B cell (primary cell): ENCODE measurements around the gene FAF1. TPM values are rescaled to one million over a fixed set of nuclear protein-coding genes. Genes with fewer than 3 reads are reported as not detected.

ENCODE experiments used
- ATAC-seq: fragments of 200-7000 bp; cut with Tn5 transposase; one replicate; pipeline ENCODE4 v1.10.0; 2021; ENCODE audit warnings: low read depth, mild to moderate bottlenecking, moderate number of reproducible peaks, moderate library complexity
- CTCF ChIA-PET: fragments of 350-600 bp; sonication (Branson Sonifier 250); formaldehyde crosslinking; loops from one replicate; lab custom pipeline; 2021; ENCODE audit warnings: antibody characterized with exemption, inconsistent platforms; lab: Charles Lee
- POLR2A ChIA-PET: fragments of 350-600 bp; sonication (Branson Sonifier 250); formaldehyde crosslinking; loops from one replicate; lab custom pipeline; 2021; ENCODE audit warnings: antibody characterized with exemption; lab: Charles Lee
- DNase-seq: peaks from one replicate; pipeline ENCODE4 v3.0.0; 2013
- H2AFZ ChIP-seq: 2 replicates; pipeline ENCODE4 v1.6.1; 2012; ENCODE audit warnings: mild to moderate bottlenecking, low read depth, low read length; ENCODE audit not compliant: insufficient read depth, poor library complexity, severe bottlenecking
- H3K27ac ChIP-seq, 2 donors: 1 replicate in 1 of 2; 2 replicates in 1 of 2; pipeline ENCODE4 v1.5.1; 2012 to 2013; ENCODE audit warnings: low read length in 2 of 2, mild to moderate bottlenecking in 2 of 2, moderate library complexity in 1 of 2
- H3K27me3 ChIP-seq, 4 experiments: fragments of 200-600 bp in 1 of 4; sonication (generic) in 1 of 4; replicated peaks in 1 of 4; 1 replicate in 2 of 4; 2 replicates in 2 of 4; pipeline versions ENCODE4 v1.6.1 to v1.7.0; 2013 to 2016; ENCODE audit warnings: low read length in 3 of 4, mild to moderate bottlenecking in 2 of 4, mixed read lengths in 1 of 4, moderate library complexity in 1 of 4; ENCODE audit not compliant: insufficient read depth in 4 of 4, control insufficient read depth in 3 of 4; ENCODE audit errors: control extremely low read depth in 1 of 4
- H3K36me3 ChIP-seq, 2 experiments: replicated peaks in 1 of 2; 1 replicate in 1 of 2; 2 replicates in 1 of 2; pipeline versions ENCODE4 v1.6.1 to v1.7.1; 2013; ENCODE audit warnings: low read length in 1 of 2; ENCODE audit not compliant: insufficient read depth in 2 of 2, control insufficient read depth in 1 of 2; ENCODE audit errors: control extremely low read depth in 1 of 2, extremely low read depth in 1 of 2
- H3K4me1 ChIP-seq, 2 donors: fragments of 200-600 bp in 1 of 2; sonication (generic) in 1 of 2; 1 replicate in 1 of 2; 2 replicates in 1 of 2; pipeline versions ENCODE4 v1.5.1 to v1.6.1; 2013 to 2017; ENCODE audit warnings: low read length in 2 of 2; ENCODE audit not compliant: control insufficient read depth in 2 of 2, insufficient read depth in 2 of 2
- H3K4me2 ChIP-seq: replicated peaks from 2 replicates; pipeline ENCODE3; 2012; ENCODE audit warnings: mild to moderate bottlenecking, low read depth, low read length; ENCODE audit not compliant: poor library complexity, severe bottlenecking
- H3K4me3 ChIP-seq, 5 experiments: fragments of 200-600 bp in 1 of 5; sonication (generic) in 1 of 5; 1 replicate in 3 of 5; 2 replicates in 2 of 5; pipeline versions ENCODE4 v1.5.1 to v1.7.0; 2011 to 2016; ENCODE audit warnings: low read length in 4 of 5, mild to moderate bottlenecking in 4 of 5, low read depth in 2 of 5, control low read depth in 1 of 5, moderate library complexity in 1 of 5; ENCODE audit not compliant: insufficient read depth in 1 of 5; ENCODE audit errors: control extremely low read depth in 1 of 5, extremely low read depth in 1 of 5
- H3K79me2 ChIP-seq: fragments of 200-600 bp; sonication (generic); one replicate; pipeline ENCODE4 v1.6.0; 2016; ENCODE audit warnings: low read length; ENCODE audit not compliant: control insufficient read depth, insufficient read depth
- H3K9ac ChIP-seq: fragments of 200-600 bp; sonication (generic); 2 replicates; pipeline ENCODE4 v1.6.1; 2017; ENCODE audit warnings: mild to moderate bottlenecking, low read length, moderate library complexity
- H3K9me3 ChIP-seq, 3 donors: one replicate each; pipeline versions ENCODE4 v1.6.1 to v1.7.1; 2013; ENCODE audit warnings: low read length in 2 of 3; ENCODE audit not compliant: control insufficient read depth in 2 of 3, insufficient read depth in 1 of 3; ENCODE audit errors: control extremely low read depth in 1 of 3
- H4K20me1 ChIP-seq: 2 replicates; pipeline ENCODE4 v1.6.0; 2012; ENCODE audit warnings: mild to moderate bottlenecking, low read length; ENCODE audit not compliant: insufficient read depth, control insufficient read depth, poor library complexity, severe bottlenecking
- H3K27ac Mint-ChIP-seq: one replicate; pipeline ENCODE4 v1.8.0; 2021; ENCODE audit warnings: mixed read lengths
- H3K27me3 Mint-ChIP-seq: one replicate; pipeline ENCODE4 v1.8.0; 2021; ENCODE audit warnings: mixed read lengths
- H3K4me1 Mint-ChIP-seq: one replicate; pipeline ENCODE4 v1.8.0; 2021; ENCODE audit warnings: mixed read lengths
- H3K4me3 Mint-ChIP-seq: one replicate; pipeline ENCODE4 v1.8.0; 2021; ENCODE audit warnings: mixed read lengths
- H3K9me3 Mint-ChIP-seq: one replicate; pipeline ENCODE4 v1.8.0; 2022; ENCODE audit warnings: mixed read lengths; ENCODE audit not compliant: insufficient read depth
- EZH2 ChIP-seq: IDR thresholded peaks from 2 replicates; pipeline ENCODE4 v1.6.1; 2012; ENCODE audit warnings: borderline replicate concordance, low read depth, mild to moderate bottlenecking, moderate library complexity, low read length; ENCODE audit not compliant: insufficient read depth, poor library complexity, severe bottlenecking
- WGBS: methylation state at CpG from one replicate; pipeline ENCODE4 v1.1.5; 2013; ENCODE audit warnings: missing lambda C conversion rate; ENCODE audit not compliant: insufficient coverage; 5-methylcytosine and 5-hydroxymethylcytosine counted together
- intact Hi-C: fragments of 100-400 bp; cut with micrococcal nuclease; formaldehyde crosslinking; loops from one replicate; pipeline ENCODE4 v1.10.0; 2022
- polyA plus RNA-seq: library from polyadenylated mRNA; depleted of rRNA; stranded (reverse); fragments of >200 nt; gene quantifications from 2 replicates; pipeline ENCODE4 v1.2.3, GENCODE V29; 2012
- total RNA-seq, 2 donors: library from RNA; stranded (reverse); fragments of 120-200 nt in 1 of 2; gene quantifications; 1 replicate in 1 of 2; 2 replicates in 1 of 2; pipeline versions ENCODE4 v1.2.3 to v1.2.4, GENCODE V29; 2013 to 2022
- TF ChIP-seq, protein P1 (sequence below): fragments of 200-600 bp; IDR thresholded peaks from one replicate; pipeline ENCODE4 v1.8.0; 2022; ENCODE audit warnings: antibody characterized with exemption, mild to moderate bottlenecking

Gene FAF1
- total and polyA plus RNA-seq, 2 donors (not counting 1 experiment from before 2014, with no cell fraction given): 10.1 to 58.4 TPM

DNA sequence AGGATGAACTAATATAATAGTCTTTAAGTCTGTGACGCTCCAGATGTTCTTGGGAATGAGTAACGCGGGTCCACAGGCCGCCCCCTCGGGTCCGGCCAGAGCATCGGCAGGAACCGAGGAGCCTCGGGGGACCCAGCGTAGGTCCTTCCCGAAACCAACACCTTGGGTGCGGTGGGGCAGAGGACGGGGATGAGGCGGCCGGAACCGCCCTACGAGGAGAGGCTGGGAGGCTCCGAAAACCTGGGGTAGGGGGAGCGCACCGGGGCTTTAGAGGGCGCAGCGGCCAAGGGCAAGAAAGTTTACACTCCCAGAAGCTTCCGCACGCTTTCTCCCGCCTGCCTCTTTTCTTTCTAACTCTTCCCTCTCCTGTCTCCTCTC, 543.9 kb downstream of the FAF1 start:
- no peak for ATAC-seq
- no peaks in the 10 kb centered on the region for H4K20me1 ChIP-seq
- H3K27me3 ChIP-seq: peaks cover 0 to 75% (median 52%) of the 10 kb centered on the region in 4 experiments
- Mint-ChIP-seq H3K4me3 (no peak overlapping the region), H3K27ac (no peak overlapping the region), H3K27me3 (peaks cover 58% of the 10 kb centered on the region), H3K9me3 (peaks cover 2% of the 10 kb centered on the region), H3K4me1 (peaks cover 24% of the 10 kb centered on the region)
- H3K4me1 ChIP-seq: peaks cover 24 to 44% of the 10 kb centered on the region in 2 donors
- no peak overlapping the region for H2AFZ ChIP-seq
- ChIA-PET CTCF (no interaction called here), POLR2A (no interaction called here)
- H3K27ac ChIP-seq: no peak overlapping the region
- no peaks in the 10 kb centered on the region for H3K36me3 ChIP-seq
- no peak overlapping the region for H3K4me3 ChIP-seq
- intact Hi-C loops: no loop called here
- peak; percentile 26 for DNase-seq
- H3K79me2 ChIP-seq: no peaks in the 10 kb centered on the region
- no peak for TF ChIP-seq EZH2
- TF ChIP-seq, protein P1, sequence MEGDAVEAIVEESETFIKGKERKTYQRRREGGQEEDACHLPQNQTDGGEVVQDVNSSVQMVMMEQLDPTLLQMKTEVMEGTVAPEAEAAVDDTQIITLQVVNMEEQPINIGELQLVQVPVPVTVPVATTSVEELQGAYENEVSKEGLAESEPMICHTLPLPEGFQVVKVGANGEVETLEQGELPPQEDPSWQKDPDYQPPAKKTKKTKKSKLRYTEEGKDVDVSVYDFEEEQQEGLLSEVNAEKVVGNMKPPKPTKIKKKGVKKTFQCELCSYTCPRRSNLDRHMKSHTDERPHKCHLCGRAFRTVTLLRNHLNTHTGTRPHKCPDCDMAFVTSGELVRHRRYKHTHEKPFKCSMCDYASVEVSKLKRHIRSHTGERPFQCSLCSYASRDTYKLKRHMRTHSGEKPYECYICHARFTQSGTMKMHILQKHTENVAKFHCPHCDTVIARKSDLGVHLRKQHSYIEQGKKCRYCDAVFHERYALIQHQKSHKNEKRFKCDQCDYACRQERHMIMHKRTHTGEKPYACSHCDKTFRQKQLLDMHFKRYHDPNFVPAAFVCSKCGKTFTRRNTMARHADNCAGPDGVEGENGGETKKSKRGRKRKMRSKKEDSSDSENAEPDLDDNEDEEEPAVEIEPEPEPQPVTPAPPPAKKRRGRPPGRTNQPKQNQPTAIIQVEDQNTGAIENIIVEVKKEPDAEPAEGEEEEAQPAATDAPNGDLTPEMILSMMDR: no peak
- H3K4me2 ChIP-seq: no peak overlapping the region
- H3K9ac ChIP-seq: no peak overlapping the region
- 9% methylated on average over 24 of the region's 25 CpGs for WGBS
- peaks cover 0 to 70% (median 5%) of the 10 kb centered on the region in 3 donors for H3K9me3 ChIP-seq

DNA sequence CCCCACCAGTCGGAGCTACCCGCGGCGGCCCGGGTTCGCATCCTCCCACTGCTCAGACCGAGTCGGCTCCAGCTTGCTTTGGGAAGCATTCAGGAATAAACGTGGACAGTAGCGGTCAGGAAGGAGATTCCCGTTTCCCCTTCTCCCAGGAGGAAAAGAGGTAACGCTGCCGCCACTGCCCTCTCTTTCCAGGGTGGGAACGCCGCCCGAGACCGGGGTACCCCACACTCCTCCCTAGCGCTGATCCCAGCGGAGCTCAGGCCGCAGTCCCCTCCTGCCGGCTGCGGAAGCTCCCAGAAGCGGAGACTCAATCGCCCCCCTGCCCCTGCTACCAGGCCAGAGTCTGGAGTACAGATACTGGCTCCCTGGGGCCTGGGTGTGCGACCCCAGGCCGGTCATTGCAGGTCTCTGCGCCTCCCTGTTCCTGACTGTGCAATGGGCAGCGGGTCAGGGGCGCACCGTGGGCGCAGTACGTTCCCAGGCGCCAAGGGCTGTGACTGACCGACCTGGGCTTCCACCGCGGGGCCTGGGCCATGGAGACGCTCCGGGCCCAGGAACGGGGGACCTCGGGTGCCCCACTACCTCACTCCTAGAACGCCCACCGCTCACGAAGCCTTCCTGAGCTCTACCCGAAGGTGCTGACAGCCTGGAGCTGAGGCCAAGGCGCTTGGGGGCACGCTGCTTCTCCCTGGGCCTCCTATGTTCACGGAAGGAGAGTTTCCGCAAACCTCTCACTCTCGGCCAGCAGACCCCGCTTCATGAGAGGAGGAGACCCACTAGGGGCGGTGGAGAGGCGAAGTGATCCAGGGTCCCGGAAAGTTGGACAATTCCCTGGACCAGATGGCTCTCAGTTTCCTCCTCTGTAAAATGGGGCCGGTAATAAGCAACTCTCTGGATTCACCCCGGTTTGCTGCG, 544.6 kb downstream of the FAF1 start:
- Histone ChIP-seq H3K4me2 (no peak overlapping the region), H3K9ac (no peak overlapping the region), H2AFZ (no peak overlapping the region), H3K4me3 (no peak overlapping the region), H3K4me1 (peaks cover 24 to 37% of the 10 kb centered on the region in 2 donors), H3K79me2 (no peaks in the 10 kb centered on the region), H3K36me3 (no peaks in the 10 kb centered on the region), H3K9me3 (peaks cover 0 to 65% (median 5%) of the 10 kb centered on the region in 3 donors), H3K27ac (no peak overlapping the region), H4K20me1 (no peaks in the 10 kb centered on the region), H3K27me3 (peaks cover 0 to 69% (median 50%) of the 10 kb centered on the region in 4 experiments)
- Mint-ChIP-seq H3K27ac (no peak overlapping the region), H3K9me3 (peaks cover 2% of the 10 kb centered on the region), H3K4me3 (no peak overlapping the region), H3K4me1 (peaks cover 22% of the 10 kb centered on the region), H3K27me3 (peaks cover 60% of the 10 kb centered on the region)
- intact Hi-C loops: no loop called here
- ATAC-seq (no peak), DNase-seq (no peak)
- TF ChIP-seq, protein P1: no peak
- no peak for TF ChIP-seq EZH2
- ChIA-PET CTCF (no interaction called here), POLR2A (no interaction called here)
- 13% methylated on average over 49 of the region's 56 CpGs for WGBS
